Cortex of kidney (tissue), 1 donor: Measurements from ENCODE around the gene GAL.

Experiments
- DNase-seq: peaks from one replicate; lab custom pipeline; 2025; lab: John Stamatoyannopoulos, UW

GAL gene

GRCh38 chr11:68659158-68659921 lies 25.0 kb upstream of the GAL start:
- DNase-seq, result no peak

- no peak for DNase-seq
These were observed 24.1 kb upstream of the GAL start for GRCh38 chr11:68660066-68660810.

GRCh38 chr11:68661014-68661413 lies 23.3 kb upstream of the GAL start:
- DNase-seq, result no peak

GRCh38 chr11:68661697-68662603 lies 22.4 kb upstream of the GAL start:
- no peak for DNase-seq

GRCh38 chr11:68663482-68664010 lies 20.8 kb upstream of the GAL start:
- no peak for DNase-seq

GRCh38 chr11:68664141-68664540 lies 20.2 kb upstream of the GAL start:
- no peak for DNase-seq

GRCh38 chr11:68664906-68665305 lies 19.4 kb upstream of the GAL start:
- DNase-seq, result no peak

GRCh38 chr11:68665436-68665835 lies 18.9 kb upstream of the GAL start:
- DNase-seq, result no peak

GRCh38 chr11:68666849-68667248 lies 17.5 kb upstream of the GAL start:
- no peak for DNase-seq

GRCh38 chr11:68667511-68668500 lies 16.5 kb upstream of the GAL start:
- no peak for DNase-seq

GRCh38 chr11:68669301-68670090 lies 14.8 kb upstream of the GAL start:
- DNase-seq, result no peak

GRCh38 chr11:68670208-68670992 lies 13.9 kb upstream of the GAL start:
- no peak for DNase-seq

GRCh38 chr11:68673306-68673945 lies 10.9 kb upstream of the GAL start:
- DNase-seq, result no peak

GRCh38 chr11:68673991-68674390 lies 10.4 kb upstream of the GAL start:
- no peak for DNase-seq

- no peak for DNase-seq
These were observed 9.9 kb upstream of the GAL start for GRCh38 chr11:68674461-68674860.

GRCh38 chr11:68677432-68677831 lies 6.9 kb upstream of the GAL start:
- DNase-seq, result no peak

GRCh38 chr11:68678031-68678441 lies 6.3 kb upstream of the GAL start:
- no peak for DNase-seq

GRCh38 chr11:68680541-68681231 lies 3.7 kb upstream of the GAL start:
- no peak for DNase-seq
